Activated CD8-positive, alpha-beta memory T cell treated with anti-CD3 and anti-CD28 coated beads, Interleukin-2, amount 50 U/mL, for 24 hours (primary cell): ENCODE measurements around the gene NUP54.

Experiments
- DNase-seq: peaks from one replicate; pipeline ENCODE4 v3.0.0-alpha.2; 2020; ENCODE audit errors: extremely low read depth

NUP54 gene, protein sequence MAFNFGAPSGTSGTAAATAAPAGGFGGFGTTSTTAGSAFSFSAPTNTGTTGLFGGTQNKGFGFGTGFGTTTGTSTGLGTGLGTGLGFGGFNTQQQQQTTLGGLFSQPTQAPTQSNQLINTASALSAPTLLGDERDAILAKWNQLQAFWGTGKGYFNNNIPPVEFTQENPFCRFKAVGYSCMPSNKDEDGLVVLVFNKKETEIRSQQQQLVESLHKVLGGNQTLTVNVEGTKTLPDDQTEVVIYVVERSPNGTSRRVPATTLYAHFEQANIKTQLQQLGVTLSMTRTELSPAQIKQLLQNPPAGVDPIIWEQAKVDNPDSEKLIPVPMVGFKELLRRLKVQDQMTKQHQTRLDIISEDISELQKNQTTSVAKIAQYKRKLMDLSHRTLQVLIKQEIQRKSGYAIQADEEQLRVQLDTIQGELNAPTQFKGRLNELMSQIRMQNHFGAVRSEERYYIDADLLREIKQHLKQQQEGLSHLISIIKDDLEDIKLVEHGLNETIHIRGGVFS

DNA sequence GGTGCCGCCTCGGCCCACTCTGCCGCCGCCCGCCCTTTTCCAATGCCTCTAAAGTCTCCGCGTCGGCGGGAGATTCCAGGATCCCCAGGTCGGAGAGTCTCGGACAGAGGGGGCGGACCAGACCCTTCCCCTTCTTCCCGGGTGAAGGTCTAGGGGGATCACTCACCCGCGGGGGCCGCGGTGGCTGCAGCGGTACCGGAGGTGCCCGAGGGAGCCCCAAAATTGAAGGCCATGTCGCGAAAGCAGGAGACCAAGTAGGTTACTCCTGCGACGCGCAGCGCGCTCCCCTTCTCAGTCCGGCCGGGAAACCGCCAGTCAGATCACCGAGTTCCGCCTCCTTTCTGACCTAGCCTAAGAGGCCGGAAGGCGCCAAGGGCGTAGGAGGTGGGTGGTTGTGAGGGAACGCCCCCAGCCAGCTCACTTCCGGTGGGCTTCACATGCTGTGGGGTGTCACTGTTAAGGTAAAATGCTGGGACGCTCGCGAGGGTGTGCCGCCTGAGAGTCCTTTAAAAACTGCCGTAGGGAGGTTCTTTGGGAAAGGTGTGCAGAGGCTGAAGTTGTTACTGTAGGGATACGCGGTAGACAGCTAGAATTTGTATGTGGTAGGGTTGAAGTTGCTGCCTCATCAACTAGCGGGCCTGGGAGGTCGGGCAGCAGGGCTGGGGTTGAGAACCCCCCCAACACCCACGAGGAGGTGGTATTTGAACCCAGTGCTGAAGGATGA is at the start of gene NUP54:
Gene NUP54 (minus strand): TSS at position 256 of the 724 bp plus-strand sequence. CDS start 23 bp downstream, at position 233.
- DNase-seq, result peak; percentile 94

GRCh38 chr4:76197031-76197743 is 49.0 kb upstream of the NUP54 start:
- no peak for DNase-seq

GRCh38 chr4:76196376-76196775 is 48.2 kb upstream of the NUP54 start:
- no peak for DNase-seq

DNA sequence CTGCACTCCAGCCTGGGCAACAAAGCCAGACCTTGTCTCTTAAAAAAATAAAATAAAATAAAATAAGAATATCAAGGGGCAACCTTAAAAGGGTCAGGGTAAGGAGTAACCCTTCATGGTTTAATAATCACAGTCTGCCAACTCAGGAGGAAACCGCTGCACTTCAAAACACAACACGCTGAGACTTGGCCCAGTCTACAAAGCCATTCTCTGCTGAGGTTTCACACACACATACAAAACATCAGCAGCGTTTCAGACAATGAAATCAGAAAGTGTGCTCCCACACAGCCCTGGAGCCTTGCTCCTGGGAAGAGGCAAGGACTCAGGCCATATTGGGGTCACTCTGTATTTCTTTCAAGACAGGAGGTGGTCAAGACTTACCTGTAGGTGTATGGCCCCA is 47.1 kb upstream of the NUP54 start:
- DNase-seq, result no peak

- DNase-seq, result no peak
Measured at GRCh38 chr4:76194325-76194724, 46.1 kb upstream of the NUP54 start.

DNA sequence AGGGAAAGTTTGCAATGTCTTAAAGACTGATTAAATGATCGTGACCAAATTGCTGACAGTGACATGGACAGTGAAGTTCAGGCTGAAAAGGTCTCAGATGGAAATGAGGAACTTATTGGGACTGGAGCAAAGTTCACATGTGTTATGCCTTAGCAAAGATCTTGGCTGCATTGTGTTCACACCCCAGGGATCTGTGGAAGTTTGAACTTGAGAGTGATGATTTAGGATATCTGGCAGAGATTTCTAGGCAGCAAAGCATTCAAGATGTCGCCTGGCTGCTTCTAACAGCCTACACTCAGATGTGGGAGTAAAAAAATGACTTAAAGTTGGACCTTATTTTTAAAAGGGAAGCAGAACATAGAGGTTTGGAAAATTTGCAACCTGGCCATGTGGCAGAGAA is 44.0 kb upstream of the NUP54 start:
- no peak for DNase-seq

DNA sequence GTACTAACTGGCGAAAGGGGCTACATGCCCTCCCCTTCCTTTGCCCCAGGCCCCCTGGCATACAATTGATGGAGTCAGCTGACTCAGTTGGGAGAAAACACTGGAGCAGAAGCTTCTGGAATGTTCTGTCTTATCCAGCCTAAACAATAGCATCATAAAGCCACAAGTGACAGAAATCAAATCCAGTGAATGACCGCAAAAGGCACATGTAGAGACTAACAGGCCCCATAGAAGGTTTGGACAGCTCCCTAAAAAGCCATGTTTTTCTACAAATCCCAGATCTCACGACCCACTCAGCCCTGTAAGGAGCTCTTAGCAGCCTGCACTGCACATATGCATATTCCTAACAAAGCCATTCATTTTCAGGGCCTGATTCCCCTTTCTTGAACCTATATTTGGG is 40.4 kb upstream of the NUP54 start:
- no peak for DNase-seq

DNA sequence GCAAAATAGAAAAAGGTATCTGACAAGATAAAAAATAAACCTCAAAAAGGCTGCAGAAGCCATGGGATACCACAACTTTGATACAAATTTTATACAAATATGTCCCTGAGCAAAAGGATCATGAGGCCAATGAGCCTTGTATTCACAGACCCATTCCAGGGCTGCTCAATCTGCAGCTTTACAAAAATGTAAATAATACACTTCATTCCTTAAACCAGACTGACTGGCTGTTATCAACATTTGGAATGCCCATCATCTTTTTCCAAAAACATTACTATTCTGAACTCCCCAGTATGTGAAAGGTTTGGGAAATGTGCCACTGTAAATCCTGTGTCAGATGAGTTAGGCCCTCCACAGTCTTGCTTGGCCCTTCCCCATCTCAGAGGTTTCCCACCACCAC is 40.0 kb upstream of the NUP54 start:
- no peak for DNase-seq

DNA sequence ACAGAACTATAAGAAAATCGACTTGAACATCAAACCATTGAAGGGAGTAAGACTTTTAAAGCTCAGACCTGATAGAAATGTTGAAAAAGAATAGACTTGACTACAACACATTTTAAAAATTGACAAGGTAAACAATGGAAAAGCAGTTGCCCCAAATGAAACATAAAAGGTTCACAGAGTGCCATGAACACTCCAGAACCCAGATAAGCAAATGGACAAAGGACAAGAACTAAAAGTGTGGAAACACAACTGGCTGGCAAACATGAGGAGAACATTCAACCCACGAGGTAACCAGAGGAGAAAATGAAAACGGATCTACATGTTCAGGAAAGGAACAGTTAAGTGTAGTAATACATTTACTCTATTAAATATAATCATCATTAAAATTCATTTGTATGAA is 39.0 kb upstream of the NUP54 start:
- no peak for DNase-seq

DNA sequence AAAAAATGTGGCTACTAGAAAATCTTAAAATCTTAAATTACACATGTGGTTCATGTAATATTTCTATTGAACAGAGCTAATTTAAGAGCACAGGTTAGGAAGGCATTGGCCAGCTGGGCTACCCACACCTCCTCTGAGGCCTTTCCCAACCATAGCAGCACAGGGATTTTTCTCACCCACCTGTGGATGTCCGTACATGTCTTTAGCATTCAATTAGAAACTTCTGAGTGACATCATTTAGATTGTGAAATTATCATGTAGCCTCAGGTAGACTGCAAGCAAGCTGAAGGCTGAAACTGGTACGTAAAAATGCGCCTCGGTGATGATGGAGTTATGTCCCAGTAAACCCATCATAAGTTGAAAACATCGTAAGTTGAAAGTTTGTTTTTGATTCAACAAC is 34.3 kb upstream of the NUP54 start:
- DNase-seq, result no peak

DNA sequence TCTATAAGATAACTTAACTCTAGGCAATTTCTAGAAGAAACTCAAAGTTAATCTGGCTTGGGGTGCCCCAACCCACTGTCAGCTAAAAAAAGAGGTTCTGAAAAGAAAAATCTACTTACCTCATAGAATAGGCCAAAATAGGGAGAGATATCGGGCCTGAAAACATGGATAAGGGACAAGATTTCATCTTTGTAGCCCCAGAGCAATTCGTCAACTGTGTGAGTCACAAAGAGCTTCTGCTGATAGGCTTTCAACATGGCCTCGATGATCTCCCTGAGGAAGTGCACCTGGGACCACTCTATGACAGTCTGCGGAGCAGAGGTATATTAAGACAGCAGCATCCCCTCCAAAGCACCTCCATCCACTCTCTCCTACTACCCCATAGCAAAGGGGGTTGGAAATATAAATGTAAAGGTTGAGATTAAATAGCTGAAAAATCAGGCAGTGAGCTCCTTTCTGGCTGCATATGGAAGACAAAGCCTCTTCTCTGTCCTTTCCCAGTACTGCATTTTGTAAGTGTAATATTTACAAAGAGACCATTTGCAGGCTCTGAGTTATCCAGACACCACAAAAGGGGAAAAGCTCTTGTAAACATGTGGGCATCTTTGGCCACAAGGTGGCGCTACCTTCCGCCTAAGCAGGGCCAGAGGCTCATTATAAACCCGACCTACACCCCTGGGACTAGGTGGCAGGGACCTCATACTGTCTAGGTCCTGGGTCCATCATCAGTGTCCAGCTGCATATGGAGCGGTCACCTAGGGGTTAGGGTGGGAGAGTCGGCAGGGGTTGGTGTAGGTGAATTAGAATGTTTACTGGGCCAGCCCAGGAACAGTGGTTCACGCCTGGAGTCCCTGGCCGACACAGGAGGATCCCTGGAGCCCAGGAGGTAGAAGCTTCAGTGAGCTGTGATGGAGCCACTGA is 31.5 kb upstream of the NUP54 start:
- peak; percentile 52 for DNase-seq

DNA sequence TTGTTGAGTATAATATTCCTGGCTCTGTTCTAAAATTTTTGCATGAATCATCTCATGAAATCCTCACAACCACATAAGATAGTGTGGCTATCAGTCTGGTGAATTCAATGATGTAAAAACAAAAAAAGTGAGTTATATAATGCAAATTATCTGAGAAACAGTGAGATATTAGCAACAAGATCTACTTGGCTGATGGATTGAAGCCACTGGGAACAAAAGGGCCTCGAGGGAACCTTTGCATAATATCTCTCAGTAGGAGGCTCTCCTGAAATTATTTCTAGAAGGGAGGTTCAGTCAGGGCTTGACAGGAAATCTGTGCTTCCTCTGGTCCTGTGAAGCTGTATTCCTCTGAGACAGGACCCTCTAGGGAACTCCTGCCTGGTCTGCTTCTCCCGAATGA is 30.1 kb upstream of the NUP54 start:
- DNase-seq, result no peak

DNA sequence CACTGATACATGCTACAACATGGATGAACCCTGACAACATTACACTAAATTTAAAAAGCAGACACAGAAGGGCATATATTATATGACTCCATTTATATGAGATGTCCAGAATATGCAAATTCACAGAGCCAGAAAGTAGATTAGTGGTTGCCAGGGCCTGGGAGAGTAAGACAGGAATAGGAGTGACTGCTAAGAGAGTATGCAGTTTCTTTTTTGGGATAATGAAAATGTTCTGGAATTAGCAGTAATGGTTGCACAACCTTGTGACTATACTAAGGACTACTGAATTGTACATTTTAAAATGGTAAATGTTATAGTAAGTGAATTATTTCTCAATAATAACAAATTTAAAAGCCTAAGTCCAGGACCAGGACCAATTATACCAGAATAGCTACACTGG is 29.5 kb upstream of the NUP54 start:
- DNase-seq, result no peak

GRCh38 chr4:76175336-76175735 is 27.1 kb upstream of the NUP54 start:
- no peak for DNase-seq

- no peak for DNase-seq
Measured at GRCh38 chr4:76174216-76174615, 26.0 kb upstream of the NUP54 start.

GRCh38 chr4:76168688-76169087 is 20.5 kb upstream of the NUP54 start:
- DNase-seq, result no peak

DNA sequence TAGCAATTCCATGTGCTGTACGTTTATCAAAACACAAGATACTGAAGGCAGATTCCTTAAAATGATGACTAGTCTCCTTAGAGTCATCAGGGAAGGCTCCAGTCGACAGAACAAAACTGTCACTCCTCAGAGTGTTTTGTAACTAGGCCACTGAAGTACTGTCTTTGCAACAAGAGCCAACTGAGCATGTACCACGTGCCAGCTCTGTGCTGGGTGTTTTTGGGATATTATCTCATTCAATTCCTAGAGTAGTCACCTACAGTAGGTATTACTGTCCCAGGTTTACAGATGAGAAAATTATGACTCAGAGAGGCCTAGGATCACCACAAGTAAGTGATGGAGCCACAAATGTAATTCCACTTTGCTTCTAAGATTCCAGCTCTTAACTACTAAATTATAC is 18.3 kb upstream of the NUP54 start:
- DNase-seq, result no peak

- DNase-seq, result no peak
Measured at GRCh38 chr4:76160355-76160754, 12.2 kb upstream of the NUP54 start.

DNA sequence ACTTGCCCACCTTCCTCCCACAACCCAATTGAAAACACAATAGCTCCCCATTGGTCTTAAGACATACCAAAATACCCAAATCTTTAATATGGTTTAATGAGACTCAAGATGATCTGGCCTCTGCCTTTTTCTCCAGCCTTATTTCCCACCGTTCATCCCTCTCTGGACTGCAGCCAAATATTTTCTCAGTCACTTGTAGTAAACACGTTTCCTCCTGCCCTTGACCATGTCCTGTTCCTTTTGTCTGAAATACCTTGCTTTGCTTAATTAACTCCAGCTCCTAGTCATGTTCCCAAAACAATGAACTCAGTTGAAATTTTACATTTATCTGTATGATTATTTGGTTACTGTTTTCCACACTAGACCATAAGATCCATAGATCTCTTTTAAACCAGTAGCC is 8.4 kb upstream of the NUP54 start:
- DNase-seq, result no peak

DNA sequence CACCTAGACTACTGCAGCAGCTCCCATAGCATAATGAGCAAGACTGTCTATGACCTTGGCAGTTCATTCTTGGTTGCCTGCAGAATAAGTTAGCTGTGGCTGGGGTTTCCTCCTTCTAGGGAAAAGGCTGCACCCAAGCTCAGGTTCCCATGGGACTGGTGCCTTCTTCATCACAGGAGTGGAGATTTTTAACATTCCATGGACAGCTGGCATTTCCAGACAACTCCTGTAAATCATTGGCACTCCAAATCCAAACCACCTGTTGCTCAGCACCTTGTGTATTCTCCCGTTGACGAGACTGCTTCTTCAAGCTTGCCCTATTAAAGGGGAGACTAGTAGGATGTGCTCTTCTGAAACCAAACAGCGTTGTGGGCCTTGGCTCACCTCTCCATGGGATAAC is 7.8 kb upstream of the NUP54 start:
- no peak for DNase-seq

- DNase-seq, result no peak
Measured at GRCh38 chr4:76153356-76153755, 5.2 kb upstream of the NUP54 start.
